SK-N-SH (cell line): ENCODE measurements around the gene GPX7. TPM values are rescaled to one million over a fixed set of nuclear protein-coding genes. Genes with fewer than 3 reads are reported as not detected.

ENCODE experiments used
- CTCF ChIA-PET: fragments of 300-600, 350-600 bp; formaldehyde crosslinking; extraction: SDS; loops from one replicate; lab custom pipeline; 2021; lab: Yijun Ruan, JAX
- POLR2A ChIA-PET: fragments of 350-600 bp; sonication (Branson Sonifier 250); formaldehyde crosslinking; extraction: SDS; loops from one replicate; lab custom pipeline; 2020; ENCODE audit warnings: antibody characterized with exemption, inconsistent platforms; lab: Yijun Ruan, JAX
- DNase-seq: peaks from one replicate; pipeline ENCODE4 v3.0.0; 2012
- H2AFZ ChIP-seq: fragments of 200-600 bp; sonication (generic); 2 replicates; pipeline ENCODE4 v1.8.1; 2016; ENCODE audit warnings: antibody characterized with exemption, mild to moderate bottlenecking, low read depth
- H3F3A ChIP-seq: fragments of 200-600 bp; sonication (generic); replicated peaks from 2 replicates; pipeline ENCODE3; 2016; ENCODE audit warnings: antibody characterized with exemption, mild to moderate bottlenecking; ENCODE audit not compliant: insufficient read depth
- H3K27ac ChIP-seq, 2 experiments: fragments of 200-500 bp in 1 of 2; fragments of 200-600 bp in 1 of 2; sonication (Bioruptor generic) in 1 of 2; sonication (generic), shearing (Covaris generic) in 1 of 2; 2 replicates each; pipeline versions ENCODE4 v1.5.1 to v1.6.1; 2014 to 2016; ENCODE audit warnings: low read depth in 2 of 2, inconsistent platforms in 1 of 2, low read length in 1 of 2, mild to moderate bottlenecking in 1 of 2, mixed read lengths in 1 of 2
- H3K27me3 ChIP-seq: fragments of 200-600 bp; sonication (generic), shearing (Covaris generic); 2 replicates; pipeline ENCODE4 v1.6.1; 2016; ENCODE audit warnings: mixed run types; ENCODE audit not compliant: insufficient read depth
- H3K36me3 ChIP-seq, 2 experiments: fragments of 200-500 bp in 1 of 2; fragments of 200-600 bp in 1 of 2; sonication (Bioruptor generic) in 1 of 2; sonication (generic) in 1 of 2; replicated peaks in 1 of 2; 2 replicates each; pipeline versions ENCODE3 to v1.5.1; 2014 to 2016; ENCODE audit warnings: low read length in 1 of 2, mild to moderate bottlenecking in 1 of 2; ENCODE audit not compliant: insufficient read depth in 2 of 2, control insufficient read depth in 1 of 2
- H3K4me1 ChIP-seq, 2 experiments: fragments of 200-500 bp in 1 of 2; fragments of 200-600 bp in 1 of 2; sonication (Bioruptor generic) in 1 of 2; sonication (generic), shearing (Covaris generic) in 1 of 2; 2 replicates each; pipeline versions ENCODE4 v1.5.1 to v1.6.1; 2014 to 2016; ENCODE audit warnings: low read depth in 1 of 2, low read length in 1 of 2, mixed run types in 1 of 2; ENCODE audit not compliant: insufficient read depth in 2 of 2, control insufficient read depth in 1 of 2
- H3K4me2 ChIP-seq: fragments of 200-600 bp; sonication (generic), shearing (Covaris generic); 2 replicates; pipeline ENCODE4 v1.6.1; 2017; ENCODE audit warnings: mixed run types
- H3K4me3 ChIP-seq, 2 experiments: fragments of 200-500 bp in 1 of 2; fragments of 200-600 bp in 1 of 2; sonication (Bioruptor generic) in 1 of 2; sonication (generic), shearing (Covaris generic) in 1 of 2; 2 replicates each; pipeline versions ENCODE4 v1.5.1 to v1.8.1; 2014 to 2016; ENCODE audit warnings: low read depth in 2 of 2, inconsistent platforms in 1 of 2, low read length in 1 of 2, mild to moderate bottlenecking in 1 of 2, mixed read lengths in 1 of 2, moderate library complexity in 1 of 2
- H3K79me2 ChIP-seq: fragments of 200-600 bp; sonication (generic); 2 replicates; pipeline ENCODE4 v1.8.1; 2017; ENCODE audit warnings: mild to moderate bottlenecking; ENCODE audit not compliant: insufficient read depth
- H3K9ac ChIP-seq: fragments of 200-600 bp; sonication (generic); 2 replicates; pipeline ENCODE4 v1.6.1; 2017; ENCODE audit warnings: mixed run types
- H3K9me2 ChIP-seq: fragments of 200-600 bp; sonication (generic); 2 replicates; pipeline ENCODE4 v1.6.1; 2017; ENCODE audit warnings: mixed run types
- H3K9me3 ChIP-seq: fragments of 200-600 bp; sonication (generic); 2 replicates; pipeline ENCODE4 v1.6.1; 2017; ENCODE audit warnings: mixed run types, mild to moderate bottlenecking, moderate library complexity
- H4K20me1 ChIP-seq: fragments of 200-600 bp; sonication (generic); 2 replicates; pipeline ENCODE4 v1.6.1; 2017; ENCODE audit warnings: mild to moderate bottlenecking, mixed run types; ENCODE audit not compliant: insufficient read depth
- MXI1 ChIP-seq: IDR thresholded peaks from 2 replicates; pipeline ENCODE4 v1.6.1; 2012; ENCODE audit warnings: mild to moderate bottlenecking, low read depth, low read length, improper control_type of control experiment
- NFIC ChIP-seq: IDR thresholded peaks from 2 replicates; pipeline ENCODE4 v1.4.0; 2012; ENCODE audit warnings: borderline replicate concordance
- NRF1 ChIP-seq: IDR thresholded peaks from 2 replicates; pipeline ENCODE4 v1.6.1; 2012; ENCODE audit warnings: low read depth, mild to moderate bottlenecking, low read length
- RAD21 ChIP-seq: IDR thresholded peaks from 2 replicates; pipeline ENCODE4 v1.6.1; 2012; ENCODE audit warnings: mild to moderate bottlenecking, low read length
- RCOR1 ChIP-seq: fragments of 150-350 bp; IDR thresholded peaks from 2 replicates; pipeline ENCODE4 v1.6.1; 2017; ENCODE audit warnings: antibody characterized with exemption, low read length
- RFX5 ChIP-seq: IDR thresholded peaks from 2 replicates; pipeline ENCODE4 v1.6.1; 2012; ENCODE audit warnings: mild to moderate bottlenecking, improper control_type of control experiment, low read length
- SIN3A ChIP-seq: IDR thresholded peaks from 2 replicates; pipeline ENCODE4 v1.6.1; 2012; ENCODE audit warnings: low read depth, mild to moderate bottlenecking, low read length, moderate library complexity, borderline replicate concordance
- SMC3 ChIP-seq: IDR thresholded peaks from 2 replicates; pipeline ENCODE4 v1.6.1; 2012; ENCODE audit warnings: low read depth, low read length, improper control_type of control experiment
- TAF1 ChIP-seq: IDR thresholded peaks from 2 replicates; pipeline ENCODE4 v1.6.1; 2012; ENCODE audit warnings: low read depth, mild to moderate bottlenecking, low read length, moderate library complexity, borderline replicate concordance
- YY1 ChIP-seq: IDR thresholded peaks from 2 replicates; pipeline ENCODE4 v1.4.0; 2012; ENCODE audit warnings: low read depth, mild to moderate bottlenecking
- WGBS: methylation state at CpG from one replicate; pipeline ENCODE4 v1.1.6; 2017; ENCODE audit warnings: low lambda C conversion rate; 5-methylcytosine and 5-hydroxymethylcytosine counted together
- polyA plus RNA-seq, 3 experiments: library from polyadenylated mRNA; depleted of rRNA; stranded (reverse); fragments of >200 nt; gene quantifications; 2 replicates each; pipeline ENCODE4 v1.2.3, GENCODE V29; 2012
- TF ChIP-seq, protein P1 (sequence below): fragments of 150-350 bp; IDR thresholded peaks from 2 replicates; pipeline ENCODE4 v1.6.1; 2016; ENCODE audit warnings: mild to moderate bottlenecking, low read depth, low read length
- TF ChIP-seq, protein P2 (sequence below): fragments of 200-600 bp; sonication (generic); IDR thresholded peaks from 2 replicates; pipeline ENCODE4 v1.6.1; 2017; ENCODE audit warnings: antibody characterized with exemption, mild to moderate bottlenecking, moderate library complexity

Gene GPX7
- polyA plus RNA-seq (2012; rRNA removed): 5.7 and 6.2 TPM in 2 replicates
- polyA plus RNA-seq (2012; cell fraction: cytosol; rRNA removed): 4.4 and 6.3 TPM in 2 replicates
- 2.7 and 2.9 TPM in 2 replicates for polyA plus RNA-seq (2012; cell fraction: nucleus; rRNA removed)

DNA sequence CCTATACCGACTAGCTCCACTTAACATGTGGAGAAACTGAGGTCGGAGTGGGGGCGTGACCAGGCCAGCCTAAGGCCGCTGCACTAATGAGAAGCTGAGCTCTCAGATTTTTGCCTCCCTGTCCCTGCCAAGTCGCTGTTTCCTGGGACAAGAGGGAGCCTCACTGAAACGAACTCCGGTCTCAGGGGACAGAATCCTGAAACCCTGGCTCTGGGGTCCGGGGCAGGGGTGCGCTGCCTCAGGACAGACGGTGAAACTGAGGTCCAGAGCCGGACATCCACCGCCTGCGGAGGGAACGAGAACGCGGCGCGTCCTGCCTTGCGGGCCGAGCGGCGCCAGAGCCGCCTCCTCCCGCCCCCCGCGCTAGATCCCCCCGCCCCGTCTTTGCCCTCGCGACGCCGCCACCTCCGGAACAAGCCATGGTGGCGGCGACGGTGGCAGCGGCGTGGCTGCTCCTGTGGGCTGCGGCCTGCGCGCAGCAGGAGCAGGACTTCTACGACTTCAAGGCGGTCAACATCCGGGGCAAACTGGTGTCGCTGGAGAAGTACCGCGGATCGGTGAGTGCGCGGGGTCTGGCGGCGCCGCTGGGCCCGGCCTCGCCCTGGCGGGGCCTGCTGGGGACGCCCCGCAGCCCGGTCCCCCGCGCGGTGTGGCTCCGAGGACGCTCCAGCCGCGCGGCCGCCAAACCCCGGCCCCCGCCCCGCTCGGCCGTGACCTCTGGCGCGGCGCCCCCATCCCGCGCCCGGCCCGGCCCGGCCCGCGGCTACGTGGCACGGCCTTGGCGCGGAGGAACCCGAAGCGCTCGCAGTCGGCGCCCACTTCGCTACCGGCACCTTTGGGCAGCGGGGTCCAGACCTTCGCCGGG, at the start of gene GPX7:
Gene GPX7 (plus strand): TSS at position 381 of the 865 bp plus-strand sequence. CDS start 39 bp downstream, at position 420.
- TF ChIP-seq, protein P1, sequence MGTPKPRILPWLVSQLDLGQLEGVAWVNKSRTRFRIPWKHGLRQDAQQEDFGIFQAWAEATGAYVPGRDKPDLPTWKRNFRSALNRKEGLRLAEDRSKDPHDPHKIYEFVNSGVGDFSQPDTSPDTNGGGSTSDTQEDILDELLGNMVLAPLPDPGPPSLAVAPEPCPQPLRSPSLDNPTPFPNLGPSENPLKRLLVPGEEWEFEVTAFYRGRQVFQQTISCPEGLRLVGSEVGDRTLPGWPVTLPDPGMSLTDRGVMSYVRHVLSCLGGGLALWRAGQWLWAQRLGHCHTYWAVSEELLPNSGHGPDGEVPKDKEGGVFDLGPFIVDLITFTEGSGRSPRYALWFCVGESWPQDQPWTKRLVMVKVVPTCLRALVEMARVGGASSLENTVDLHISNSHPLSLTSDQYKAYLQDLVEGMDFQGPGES: no peak
- TF ChIP-seq RAD21 (0 out of 2 replicates have a peak, but pooled peaks have one; percentile 0), MXI1 (peak; percentile 27; the same call in 1 of the 2 replicates)
- TF ChIP-seq, all 33 proteins: peak for 2
- peak; percentile 89 for DNase-seq
- POLR2A ChIA-PET: interaction anchor here (0.5 to 1.9 kb wide), 4 partner anchors 9 to 198 kb away, joined by 3 to 12 read pairs (median 6); partner anchors contain the start of genes ORC1, PRPF38A and TUT4

DNA sequence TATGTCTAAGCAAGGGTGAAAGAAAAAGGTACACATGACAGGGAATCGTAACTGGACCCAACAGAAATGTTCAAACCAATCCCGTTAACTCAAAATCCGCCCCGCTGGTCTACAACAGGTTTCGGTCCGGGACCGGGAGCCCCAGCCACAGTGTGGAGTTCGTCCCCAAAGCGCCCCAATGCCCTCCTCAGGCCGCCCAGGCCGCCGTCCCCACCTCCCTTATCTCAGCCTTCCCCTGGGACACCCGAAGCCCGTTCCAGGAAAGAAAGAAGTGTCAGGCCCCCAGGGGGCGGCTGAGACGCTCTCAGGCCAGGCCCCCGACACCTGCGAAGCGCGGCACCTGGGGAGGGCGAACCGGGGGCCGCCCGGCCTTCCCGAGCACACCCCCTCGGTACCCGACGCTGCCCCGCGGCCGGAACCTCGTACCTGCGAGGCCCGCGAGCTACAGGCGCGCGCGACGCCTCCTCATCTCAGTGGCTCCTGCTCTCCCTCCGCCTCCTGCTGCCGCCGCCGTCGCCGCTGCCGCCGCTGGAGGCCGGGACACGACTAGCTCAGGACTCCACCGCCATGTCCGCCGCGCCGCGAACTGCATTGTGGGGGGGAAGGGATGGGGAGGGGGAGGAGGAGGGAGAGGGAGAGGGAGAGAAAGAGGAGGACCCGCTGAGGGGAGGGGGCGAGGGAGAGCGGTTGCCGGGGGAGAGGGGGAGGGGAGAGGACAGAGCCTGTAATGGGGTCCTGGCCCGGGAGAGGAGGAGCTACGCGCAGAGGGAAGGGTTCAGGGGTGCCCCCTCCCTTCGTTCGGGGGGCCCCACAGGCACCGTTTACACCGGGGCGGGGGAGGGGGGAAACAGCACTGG, 49.4 kb upstream of the GPX7 start, which contains the start of gene TUT4:
Gene TUT4 (minus strand): TSS at position 588 of the 857 bp plus-strand sequence. CDS start 26,812 bp downstream, outside the sequence.
- no peaks in the 10 kb centered on the region for H3K9me2 ChIP-seq
- TF ChIP-seq RFX5 (no peak), TAF1 (peak; percentile 84), YY1 (peak; percentile 88), NFIC (no peak), NRF1 (no peak), SMC3 (no peak), RCOR1 (no peak), MXI1 (peak; percentile 13; the same call in 1 of the 2 replicates), SIN3A (no peak)
- TF ChIP-seq, protein P2, sequence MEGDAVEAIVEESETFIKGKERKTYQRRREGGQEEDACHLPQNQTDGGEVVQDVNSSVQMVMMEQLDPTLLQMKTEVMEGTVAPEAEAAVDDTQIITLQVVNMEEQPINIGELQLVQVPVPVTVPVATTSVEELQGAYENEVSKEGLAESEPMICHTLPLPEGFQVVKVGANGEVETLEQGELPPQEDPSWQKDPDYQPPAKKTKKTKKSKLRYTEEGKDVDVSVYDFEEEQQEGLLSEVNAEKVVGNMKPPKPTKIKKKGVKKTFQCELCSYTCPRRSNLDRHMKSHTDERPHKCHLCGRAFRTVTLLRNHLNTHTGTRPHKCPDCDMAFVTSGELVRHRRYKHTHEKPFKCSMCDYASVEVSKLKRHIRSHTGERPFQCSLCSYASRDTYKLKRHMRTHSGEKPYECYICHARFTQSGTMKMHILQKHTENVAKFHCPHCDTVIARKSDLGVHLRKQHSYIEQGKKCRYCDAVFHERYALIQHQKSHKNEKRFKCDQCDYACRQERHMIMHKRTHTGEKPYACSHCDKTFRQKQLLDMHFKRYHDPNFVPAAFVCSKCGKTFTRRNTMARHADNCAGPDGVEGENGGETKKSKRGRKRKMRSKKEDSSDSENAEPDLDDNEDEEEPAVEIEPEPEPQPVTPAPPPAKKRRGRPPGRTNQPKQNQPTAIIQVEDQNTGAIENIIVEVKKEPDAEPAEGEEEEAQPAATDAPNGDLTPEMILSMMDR: peak; percentile 25
- ChIA-PET POLR2A (interaction anchor here (0.6 to 2.7 kb wide), 12 partner anchors 8 to 764 kb away, joined by 3 to 12 read pairs (median 3); partner anchors contain the start of genes GPX7, ORC1, PRPF38A and SHISAL2A), CTCF (interaction anchor here (0.7 to 1.9 kb wide), 4 partner anchors 41 to 148 kb away, joined by 3 to 15 read pairs (median 3); partner anchors contain the start of genes ORC1 and PRPF38A)
- peaks cover 0 to 11% of the 10 kb centered on the region in 2 experiments for H3K4me1 ChIP-seq
- H3K4me3 ChIP-seq: peak within 1 kb of the TSS; percentile 89 to 95
- no peaks in the 10 kb centered on the region for H3K27me3 ChIP-seq
- WGBS: 3% methylated on average over 31 of the region's 68 CpGs
- H3K36me3 ChIP-seq: no peaks in the 10 kb centered on the region
- H3K79me2 ChIP-seq: peaks cover 60% of the 10 kb centered on the region
- peaks cover 18% of the 10 kb centered on the region for H3F3A ChIP-seq
- peaks cover 32% of the 10 kb centered on the region for H4K20me1 ChIP-seq
- no peaks in the 10 kb centered on the region for H3K9me3 ChIP-seq
- H2AFZ ChIP-seq: peak within 1 kb of the TSS; percentile 62; the same call in 1 of the 2 replicates
- DNase-seq: peak; percentile 91
- peak within 1 kb of the TSS; percentile 84 to 95 for H3K27ac ChIP-seq
- peak within 1 kb of the TSS; percentile 93 for H3K9ac ChIP-seq
- peak within 1 kb of the TSS; percentile 78 for H3K4me2 ChIP-seq

More for the DNA sequence above, at the start of gene GPX7:
- Histone ChIP-seq H3K27ac (peak within 1 kb of the TSS in 1 of 2 experiments; percentile 72; a peak in 2 of 4 replicates), H3K36me3 (no peaks in the 10 kb centered on the region), H3K4me1 (peaks cover 0 to 23% of the 10 kb centered on the region in 2 experiments; a peak in 2 of 4 replicates), H3K27me3 (no peaks in the 10 kb centered on the region), H3K4me3 (peak within 1 kb of the TSS; percentile 9 to 42; a peak in 3 of 4 replicates), H3K9me3 (no peaks in the 10 kb centered on the region), H3F3A (no peaks in the 10 kb centered on the region), H3K79me2 (no peaks in the 10 kb centered on the region), H3K4me2 (no peak within 1 kb of the TSS), H4K20me1 (no peaks in the 10 kb centered on the region), H3K9me2 (no peaks in the 10 kb centered on the region), H3K9ac (peak within 1 kb of the TSS; percentile 51), H2AFZ (peak within 1 kb of the TSS; percentile 85)
- 40% methylated on average over 33 of the region's 97 CpGs for WGBS
- CTCF ChIA-PET: no interaction called here
